ENCODE results near the gene FARP2.
"Not testable (repeated sequence)": the region's sequence is repeated elsewhere in the genome, so short reads cannot be mapped to it uniquely, and the experiment has no call there.

FARP2 gene

DNA sequence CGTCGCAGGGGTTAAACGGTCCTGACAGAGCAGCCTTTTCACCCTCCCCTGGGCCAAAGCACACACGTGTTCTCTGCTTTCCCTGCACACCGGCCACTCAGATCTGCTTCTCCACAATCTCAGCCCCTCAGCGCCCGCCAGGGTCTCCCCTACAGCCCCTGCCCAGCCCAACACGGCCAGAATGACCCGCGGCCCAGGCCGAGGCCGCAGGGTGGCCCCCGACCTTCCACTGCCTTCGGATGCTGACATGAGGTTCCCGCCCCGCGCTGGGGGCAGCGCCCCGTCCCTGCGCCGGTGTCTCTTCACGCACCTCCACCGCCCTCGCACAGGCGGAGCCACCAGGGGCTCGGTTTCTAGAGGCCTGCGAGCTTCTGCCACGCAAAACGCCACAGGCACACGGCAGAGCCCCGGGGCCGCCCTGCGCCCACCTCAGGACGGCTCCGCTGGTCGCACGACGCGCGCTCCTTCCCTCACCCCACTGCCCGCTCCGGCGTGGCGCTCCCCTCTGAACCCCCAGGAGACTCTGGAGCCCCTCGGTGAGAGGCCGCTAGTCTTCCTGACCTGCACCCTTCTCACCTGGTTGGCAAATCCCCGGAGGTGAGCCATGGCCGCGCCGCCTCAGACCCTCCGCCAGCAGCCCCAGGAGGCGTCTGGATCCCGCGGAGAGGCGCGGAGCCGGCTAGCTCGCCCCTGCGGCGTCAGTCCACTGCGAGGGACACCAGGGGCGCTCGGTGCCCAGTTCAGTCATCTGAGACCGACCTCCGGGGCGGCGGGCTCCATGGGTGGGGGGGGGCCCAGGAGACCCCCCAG is 151.6 kb downstream of the FARP2 start:
- DNase-seq: peak; percentile 39

DNA sequence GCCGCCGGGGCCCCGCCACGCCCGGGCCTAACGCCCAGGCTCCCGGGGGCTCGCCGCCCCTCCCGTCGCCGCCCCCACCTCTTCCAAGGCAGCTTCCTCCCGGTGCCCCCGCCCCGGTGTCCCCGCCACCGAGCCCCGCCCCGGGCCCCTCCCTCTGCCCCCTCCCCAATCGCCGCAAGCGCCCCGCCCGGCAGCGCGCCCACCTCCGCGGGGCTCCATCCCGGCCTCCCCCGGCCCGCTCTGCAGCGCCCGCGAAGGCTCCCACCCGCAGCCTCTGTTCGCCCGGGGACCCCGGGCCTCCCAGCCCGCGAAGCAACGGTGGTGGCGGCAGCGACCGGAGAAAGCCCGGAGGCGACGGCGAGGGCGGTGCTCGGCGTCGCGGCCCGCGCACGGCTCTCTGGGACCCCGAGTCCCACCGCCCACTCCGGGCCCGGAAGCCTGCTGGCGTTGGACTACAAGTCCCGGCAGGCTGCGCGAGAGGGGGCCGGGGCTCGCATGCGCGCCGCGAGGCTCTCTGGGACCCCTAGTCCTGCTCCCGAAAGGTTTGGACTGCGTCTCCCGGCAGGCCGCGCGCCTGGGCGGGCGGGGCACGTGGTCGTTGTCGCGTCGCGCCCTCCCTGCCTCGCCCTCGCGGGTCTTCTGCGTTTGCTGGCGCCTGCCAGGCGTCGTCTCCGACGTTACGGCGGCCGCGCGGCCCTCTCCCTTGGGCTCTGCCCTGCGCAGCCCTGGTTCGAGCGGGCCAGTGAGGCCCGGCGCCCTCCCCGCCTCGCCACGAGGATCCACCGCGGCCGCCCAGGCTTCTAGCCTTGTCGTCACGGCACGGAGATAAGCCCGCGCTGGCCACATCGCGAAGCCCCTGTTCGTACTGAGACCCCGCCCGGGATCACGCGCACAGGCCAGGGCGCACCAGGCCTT is 152.4 kb downstream of the FARP2 start, which contains the start of gene STK25:
Gene STK25, minus strand, starts transcription at position 345 of the 915 bp plus-strand sequence. CDS start 549 bp downstream, outside the sequence.
- DNase-seq: peak; percentile 98

DNA sequence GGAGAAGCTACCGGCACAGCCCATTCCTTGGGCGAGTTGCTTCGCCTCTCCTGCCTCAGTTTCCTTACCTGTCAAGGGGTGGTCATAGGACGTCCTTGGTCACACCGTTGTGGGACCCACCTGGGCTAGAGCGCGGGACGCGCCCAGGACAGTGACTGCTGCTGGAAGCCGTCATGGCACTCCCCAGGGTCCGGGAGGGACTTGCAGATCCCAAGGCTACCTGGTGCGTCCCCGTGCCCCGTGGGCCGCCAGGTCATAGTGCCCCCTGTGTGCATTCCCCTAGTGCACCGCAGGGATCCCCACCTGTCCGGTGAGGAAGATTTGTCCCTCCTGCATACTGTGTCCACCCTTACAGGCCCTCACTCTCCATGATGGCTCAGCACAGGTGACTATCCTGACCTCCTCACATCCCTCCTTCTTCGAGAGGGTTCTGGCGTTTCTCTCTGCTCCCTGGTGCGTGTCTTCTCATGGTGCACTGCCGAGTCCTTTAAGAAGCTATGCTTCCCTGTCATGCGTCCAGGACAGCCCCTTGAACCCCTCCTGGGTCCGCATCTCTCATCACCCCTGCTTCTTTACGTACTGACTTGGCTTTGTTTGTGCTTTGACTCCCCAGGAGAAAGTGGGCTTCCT is 153.2 kb downstream of the FARP2 start:
- DNase-seq: no peak

DNA sequence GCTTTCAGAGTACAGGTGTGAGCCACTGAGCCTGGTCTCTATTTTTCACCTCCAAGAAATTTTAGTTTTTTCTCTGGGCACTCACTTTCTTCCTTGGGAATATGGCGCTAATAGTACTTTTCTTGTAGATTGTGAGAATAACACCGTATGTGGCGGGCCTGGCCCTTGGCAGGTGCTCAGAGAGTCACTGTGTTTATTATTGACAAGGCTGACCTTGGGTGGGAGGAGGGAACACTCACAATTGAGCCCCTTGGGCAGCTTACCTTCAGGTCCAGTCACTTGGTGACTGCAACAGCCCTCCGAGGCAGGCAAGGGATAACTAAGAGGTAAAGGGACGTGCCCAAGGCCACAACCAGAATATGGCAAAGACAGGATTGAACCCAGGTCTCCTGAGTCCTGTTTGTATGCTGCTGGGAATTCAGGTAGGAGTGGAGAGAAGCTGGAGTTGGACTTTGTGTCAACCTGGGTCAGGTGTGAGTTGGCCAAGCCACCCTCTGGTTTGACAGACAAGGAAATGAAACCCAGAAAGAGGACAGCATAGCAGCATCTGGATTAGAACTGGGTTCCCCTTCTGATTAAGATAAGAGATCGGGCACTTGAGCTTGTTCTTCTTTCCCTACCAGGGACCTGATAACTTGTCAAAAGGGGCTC is 155.1 kb downstream of the FARP2 start:
- no peak for DNase-seq

DNA sequence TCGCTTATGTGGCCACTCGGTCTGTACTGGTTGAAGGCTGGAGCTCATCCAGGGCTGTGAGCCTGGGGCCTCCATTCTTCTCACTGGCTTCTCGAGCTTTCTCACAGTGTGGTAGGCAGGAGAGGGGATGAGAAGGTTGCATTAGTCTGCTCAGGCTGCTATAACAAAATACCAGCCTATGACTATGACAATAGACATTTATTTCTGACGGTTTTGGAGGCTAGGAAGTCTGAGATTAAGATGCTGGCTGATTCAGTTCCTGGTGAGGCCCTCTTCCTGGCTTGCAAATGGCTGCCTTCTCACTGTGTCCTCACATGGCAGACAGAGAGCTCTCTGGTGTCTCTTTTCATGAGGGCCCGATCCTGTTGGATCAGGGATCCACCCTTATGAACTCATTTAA is 158.5 kb downstream of the FARP2 start:
- DNase-seq: no peak

DNA sequence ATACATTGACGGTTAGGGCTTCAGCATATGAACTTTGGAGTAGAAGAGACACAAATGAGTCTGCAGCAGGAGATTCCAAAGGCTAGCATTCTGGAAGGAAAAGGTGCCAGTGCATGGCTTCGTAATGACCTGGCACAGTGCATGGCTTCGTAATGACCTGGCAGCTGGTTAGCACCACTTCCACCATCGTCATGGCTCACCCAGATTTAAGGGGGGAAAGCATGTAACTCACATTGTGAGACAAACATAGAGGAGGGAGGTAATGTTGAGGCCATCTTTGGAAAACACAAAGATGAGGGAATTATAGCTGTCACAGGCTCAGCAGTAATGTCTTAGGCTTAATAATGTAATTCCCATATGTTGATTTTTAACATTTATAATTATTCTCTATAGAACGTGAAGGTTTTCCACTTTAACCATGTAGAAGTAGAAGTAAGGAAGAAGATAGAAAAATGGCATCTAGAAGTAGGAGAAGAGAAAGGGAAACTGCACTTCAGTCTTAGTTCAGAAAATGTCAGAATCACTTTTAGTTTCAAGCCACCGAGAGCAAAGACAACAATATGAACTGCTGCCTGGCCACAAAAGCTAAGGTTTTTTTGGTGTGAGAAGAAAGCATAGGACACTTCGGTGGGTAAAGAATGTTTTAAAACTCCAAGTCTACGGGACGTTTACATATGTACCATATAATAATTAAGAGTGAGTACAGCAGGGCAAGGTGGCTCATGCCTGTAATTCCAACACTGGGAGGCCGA is 159.1 kb downstream of the FARP2 start:
- no peak for DNase-seq

DNA sequence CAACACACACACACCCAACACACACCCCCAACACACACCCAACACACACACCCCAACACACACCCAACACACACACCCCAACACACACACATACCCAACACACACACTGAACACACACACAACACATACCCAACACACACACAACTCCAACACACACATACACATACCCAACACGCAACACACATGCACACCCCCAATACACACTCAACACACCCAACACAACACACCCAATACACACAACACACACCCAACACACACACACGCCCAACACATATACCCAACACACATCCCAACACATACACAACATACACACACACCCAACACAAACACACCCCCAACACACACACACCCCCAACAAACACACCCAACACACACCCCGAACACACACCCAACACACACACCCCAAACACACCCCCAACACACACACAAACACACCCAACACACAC is 160.5 kb downstream of the FARP2 start:
- no peak for DNase-seq

DNA sequence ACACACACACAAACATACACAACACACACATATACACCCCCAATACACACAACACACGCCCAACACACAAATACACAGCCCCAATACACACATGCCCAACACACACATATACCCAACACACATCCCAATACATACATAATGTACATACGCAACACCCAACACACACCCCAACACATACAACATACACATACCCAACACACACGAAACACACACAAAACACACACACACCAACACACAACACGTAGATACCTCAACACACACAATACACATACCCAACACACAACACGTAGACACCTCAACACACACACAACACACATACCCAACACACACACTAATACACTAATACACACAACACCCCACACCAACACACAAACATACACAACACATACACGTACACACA is 161.2 kb downstream of the FARP2 start:
- DNase-seq: no peak

DNA sequence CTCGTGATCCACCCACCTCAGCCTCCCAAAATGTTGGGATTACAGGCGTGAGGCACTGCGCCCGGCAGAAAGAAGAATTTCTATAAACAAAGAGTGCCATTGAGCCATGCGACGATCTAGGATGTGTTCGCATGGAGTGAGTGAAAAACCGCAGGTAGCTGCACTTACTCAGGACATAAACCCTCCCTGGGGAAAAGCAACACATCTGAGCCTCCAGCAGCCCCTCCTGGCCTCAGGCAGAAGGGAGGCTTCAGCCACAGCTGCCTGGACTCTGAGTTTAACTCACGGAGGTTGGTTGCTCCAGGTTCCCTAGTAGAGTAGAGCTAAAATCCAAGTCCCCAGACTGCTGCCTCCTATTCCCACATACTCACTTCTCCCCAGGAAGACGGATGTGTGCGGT is 163.6 kb downstream of the FARP2 start:
- no peak for DNase-seq

DNA sequence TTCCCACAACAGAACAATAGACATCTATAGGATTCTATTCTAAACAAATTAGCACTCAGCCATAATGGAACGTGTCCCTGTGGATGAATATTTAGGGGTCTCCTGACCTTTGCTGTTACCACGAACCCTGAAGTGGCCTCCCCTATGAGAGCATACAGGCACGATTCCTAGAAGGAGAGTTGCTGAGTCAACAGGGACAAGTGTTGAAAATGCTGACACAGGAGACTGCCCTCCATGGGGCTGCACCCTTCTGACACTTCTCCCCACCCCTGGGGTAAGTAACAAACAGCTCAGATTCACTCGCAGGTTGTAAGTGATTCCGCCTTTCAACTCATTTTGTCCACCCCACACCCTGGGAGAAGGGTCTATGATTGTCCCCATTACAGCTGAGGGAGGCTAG is 166.4 kb downstream of the FARP2 start:
- no peak for DNase-seq

DNA sequence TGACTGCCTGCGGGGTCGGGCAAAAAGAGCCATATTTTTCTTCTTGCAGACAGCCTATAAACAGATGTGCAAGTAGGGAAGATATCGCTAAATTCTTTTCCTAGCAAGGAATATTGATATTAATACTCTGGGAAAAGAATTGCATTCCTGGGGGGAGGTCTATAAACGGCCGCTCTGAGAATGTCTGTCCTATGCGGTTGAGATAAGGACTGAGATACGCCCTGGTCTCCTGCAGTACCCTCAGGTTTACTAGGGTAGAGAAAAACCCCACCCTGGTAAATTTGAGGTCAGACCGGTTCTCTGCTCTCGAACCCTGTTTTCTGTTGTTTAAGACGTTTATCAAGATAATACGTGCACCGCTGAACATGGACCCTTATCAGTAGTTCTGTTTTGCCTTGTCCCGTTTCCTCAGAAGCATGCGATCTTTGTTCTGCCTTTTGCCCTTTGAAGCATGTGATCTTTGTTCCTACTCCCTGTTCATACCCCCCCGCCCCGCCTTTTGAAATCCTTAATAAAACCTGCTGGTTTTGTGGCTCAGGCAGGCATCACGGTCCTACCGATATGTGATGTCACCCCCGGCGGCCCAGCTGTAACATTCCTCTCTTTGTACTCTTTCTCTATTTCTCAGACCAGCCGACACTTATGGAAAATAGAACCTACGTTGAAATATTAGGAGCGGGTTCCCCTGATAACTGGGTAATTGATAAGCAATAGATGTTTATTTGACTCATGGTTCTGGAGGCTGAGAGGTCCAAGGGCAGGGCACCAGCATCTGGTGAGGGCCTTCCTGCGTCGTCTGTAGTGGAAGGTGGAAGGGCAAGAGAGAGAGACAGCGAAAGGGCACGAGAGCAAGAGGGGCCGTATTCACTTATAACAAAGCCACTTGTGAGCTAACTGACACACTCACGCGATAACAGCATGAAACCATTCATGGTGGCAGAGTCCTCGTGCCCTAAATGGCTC is 170.0 kb downstream of the FARP2 start:
- DNase-seq: not testable (repeated sequence)

DNA sequence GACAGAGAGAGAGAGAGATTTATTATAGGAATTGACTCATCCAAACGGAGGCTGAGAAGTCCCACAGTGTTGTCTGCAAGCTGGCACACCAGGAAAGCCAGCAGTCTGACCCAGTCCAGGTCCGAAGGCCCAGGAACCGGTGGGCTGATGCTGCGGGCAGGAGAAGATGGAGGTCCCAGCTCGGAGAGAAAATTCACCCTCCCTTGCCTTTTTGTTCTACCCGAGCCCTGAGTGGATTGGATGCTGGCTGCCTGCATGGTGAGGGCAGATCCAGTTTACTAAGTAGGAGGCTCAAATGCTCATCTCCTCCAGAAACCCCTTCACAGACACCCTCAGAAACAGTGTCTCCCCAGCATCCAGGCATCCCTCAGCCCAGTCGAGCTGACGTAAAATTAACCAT is 174.5 kb downstream of the FARP2 start:
- DNase-seq: no peak

DNA sequence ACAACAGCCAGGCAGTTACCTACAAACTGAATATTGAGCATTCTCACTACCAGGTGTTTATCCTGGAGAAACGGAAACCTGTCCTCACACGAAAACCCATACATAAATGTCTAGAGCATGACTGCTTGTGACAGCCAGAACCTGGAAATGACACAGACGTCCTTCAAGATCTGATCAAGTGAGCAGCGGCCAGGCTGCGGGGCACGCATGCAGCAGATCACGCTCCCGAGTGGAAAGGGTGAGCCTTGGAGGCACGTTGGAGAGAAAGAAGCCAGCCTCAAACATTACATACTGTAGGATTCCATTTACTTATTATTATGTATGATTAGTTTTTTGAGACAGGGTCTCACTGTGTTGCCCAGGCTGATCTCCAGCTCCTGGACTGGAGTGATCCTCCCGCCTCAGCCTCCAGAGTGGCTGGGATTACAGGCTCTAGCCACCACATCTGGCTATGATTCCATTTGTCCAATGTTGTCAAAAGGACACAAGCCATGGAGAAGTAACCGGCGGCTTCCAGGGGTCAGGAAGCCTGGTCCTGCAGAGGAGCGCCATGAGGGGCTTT is 175.2 kb downstream of the FARP2 start:
- no peak for DNase-seq

DNA sequence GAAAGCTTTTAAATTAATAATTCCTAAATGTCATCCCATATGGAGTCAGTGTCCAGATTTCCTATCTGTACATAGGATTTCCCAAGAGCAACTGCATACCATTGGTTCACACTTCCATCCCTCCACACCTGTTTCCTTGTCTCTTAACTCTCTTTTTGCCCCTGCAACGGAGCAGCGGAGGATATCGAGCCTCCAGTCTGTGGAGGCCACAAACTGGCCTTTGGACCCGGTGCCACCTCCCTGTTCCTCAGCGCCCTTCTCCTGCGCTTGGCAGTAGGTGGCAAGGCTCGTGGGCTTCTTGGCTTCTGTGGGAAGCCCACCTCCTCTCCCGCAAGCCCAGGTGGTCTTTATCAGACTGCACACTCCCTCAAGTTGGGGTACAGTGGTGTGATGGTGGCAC is 176.1 kb downstream of the FARP2 start:
- no peak for DNase-seq

DNA sequence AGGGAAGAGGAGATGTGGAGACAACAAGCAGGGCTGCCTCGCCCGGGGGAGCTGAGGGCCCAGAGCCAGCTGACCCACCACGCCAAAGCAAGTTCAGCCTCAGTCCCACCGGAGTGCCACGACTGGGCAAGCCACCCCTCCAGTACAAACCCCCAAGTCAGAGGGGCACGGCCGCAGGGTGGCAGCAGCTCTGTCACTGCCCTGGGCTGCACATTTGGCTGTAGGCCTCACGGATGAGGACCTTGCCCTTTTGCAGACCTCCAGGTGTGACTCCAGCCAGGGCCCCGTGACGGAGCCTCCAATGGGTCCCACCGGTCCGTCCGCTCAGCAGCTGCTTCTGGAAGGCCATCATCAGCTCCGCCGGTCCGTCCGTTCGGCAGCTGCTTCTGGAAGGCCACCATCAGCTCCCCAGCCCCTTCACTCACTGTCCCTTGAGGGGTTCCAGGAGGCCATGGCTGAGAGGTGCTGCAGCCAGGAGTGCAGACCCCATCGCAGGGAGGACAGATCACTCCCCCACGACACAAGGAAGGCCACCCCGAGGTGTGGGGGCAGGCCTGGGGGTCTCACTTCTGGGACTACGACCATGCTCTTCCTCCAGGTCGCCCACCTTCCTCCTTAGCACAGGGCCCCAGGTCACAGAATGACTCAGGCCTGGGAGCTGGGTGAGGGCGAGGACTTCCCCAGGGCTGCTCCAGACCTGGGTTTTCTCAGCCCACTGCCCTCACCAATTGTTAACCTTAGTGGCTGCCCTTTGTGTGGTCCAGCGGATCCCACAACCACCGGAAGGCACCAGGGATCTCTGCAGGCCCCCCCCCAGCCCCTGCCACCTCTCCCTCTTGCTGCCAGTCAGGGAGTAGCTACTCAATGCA is 176.9 kb downstream of the FARP2 start:
- DNase-seq: no peak

DNA sequence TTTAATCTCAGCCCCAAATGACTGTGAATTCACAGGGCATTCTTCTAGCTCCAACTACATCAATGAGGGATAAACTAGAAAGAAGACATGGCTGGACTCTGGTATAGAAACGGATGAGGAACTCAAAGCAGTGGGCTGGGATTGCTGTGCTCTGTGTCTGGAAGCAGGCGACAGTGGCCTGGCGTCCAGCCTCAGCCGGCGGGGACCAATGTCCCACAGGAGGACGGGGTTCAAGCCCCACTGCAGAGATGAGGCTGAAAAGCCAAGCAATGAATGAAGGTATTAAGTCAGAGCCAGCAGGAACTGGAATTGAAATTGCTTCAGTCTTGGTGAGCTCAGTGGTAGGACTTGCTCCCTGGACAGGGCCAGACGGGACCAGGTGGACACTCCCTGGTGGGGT is 178.2 kb downstream of the FARP2 start:
- no peak for DNase-seq

DNA sequence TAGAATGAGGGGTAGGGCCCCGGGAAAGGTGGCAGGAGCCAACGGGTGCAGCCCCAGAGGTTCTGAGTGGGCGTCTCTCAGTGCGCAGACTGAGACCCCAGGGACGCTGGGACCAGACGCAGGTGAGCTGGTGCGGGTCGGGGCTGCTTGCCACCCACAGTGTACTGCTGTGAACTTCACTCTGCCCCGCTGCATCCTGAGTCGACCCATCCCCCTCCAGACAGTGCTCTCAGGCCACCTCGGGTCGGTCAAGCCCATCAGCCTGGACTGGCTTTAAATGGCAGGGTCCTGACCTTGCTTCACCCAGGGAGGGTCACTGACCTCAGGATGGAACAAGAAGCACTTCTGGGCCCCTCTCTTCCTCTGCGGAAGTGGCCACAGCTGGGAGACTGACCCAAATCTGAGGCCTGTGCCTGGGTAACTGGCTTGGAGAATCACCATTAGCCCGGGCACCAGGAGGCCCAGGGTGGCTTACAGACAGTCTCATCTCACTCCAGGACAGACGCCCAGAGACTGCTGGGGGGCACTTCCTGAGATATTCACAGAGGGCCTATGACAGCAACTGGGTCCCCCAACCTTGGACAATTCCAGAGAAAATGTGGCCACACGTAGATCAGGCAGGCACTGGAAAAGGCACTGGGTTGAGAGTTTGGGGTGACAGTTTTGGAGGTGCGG is 178.8 kb downstream of the FARP2 start:
- DNase-seq: no peak

DNA sequence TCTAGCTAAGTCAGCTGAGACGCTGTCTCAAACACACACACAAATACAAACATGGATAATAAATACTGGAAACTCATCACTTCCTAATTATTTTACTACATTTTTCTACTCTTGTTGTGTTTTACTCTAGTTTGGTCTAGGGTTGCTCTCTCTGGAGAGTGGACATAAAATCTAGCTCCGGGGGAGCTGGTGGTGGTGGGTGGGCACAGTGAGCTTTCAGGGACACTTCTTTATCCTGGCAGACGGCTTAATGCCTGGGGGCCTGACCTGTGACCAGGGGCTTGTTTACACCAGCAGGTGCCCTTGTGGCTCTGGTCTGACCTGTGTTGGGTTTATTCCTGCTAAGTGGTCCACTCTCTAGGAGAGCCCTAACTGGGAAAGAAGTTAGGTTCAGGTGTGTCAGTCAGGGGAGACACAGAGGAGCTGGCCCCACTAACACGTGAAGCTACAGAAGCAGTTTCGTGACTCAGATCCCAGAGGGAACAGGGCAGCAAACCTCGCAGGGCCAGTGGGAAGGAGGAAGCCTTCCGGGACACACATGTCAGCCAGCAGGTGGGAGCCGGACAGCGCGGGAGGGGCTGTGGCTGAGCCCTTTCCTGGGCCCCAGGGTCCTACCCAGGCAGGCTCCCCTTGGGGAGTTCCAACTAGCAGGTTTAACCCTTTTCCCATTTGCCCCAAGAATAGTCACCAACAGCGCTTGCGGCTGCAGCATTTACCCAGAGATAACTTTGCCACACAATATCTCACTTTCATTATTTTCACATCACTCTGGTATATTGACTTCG is 180.0 kb downstream of the FARP2 start:
- no peak for DNase-seq

Measured in activated CD8-positive, alpha-beta memory T cell treated with anti-CD3 and anti-CD28 coated beads, Interleukin-2, amount 50 U/mL, for 4 hours (primary cell).